K562 (cell line): ENCODE measurements around the gene IGFL1. TPM values are rescaled to one million over a fixed set of nuclear protein-coding genes. Genes with fewer than 3 reads are reported as not detected.

Experiments used
- BRF1 ChIP-seq: IDR thresholded peaks from 3 replicates; pipeline ENCODE4 v1.6.1; 2011; ENCODE audit warnings: borderline replicate concordance, mild to moderate bottlenecking; ENCODE audit not compliant: insufficient read length; ENCODE audit errors: extremely low read depth
- CEBPB ChIP-seq: fragments of 450-650 bp; IDR thresholded peaks from 2 replicates; pipeline ENCODE4 v1.6.1; 2016; ENCODE audit warnings: missing genetic modification characterization, missing compliant biosample characterization
- E2F3 ChIP-seq: fragments of 250-450 bp; sonication (Bioruptor Pico); IDR thresholded peaks from 2 replicates; pipeline ENCODE4 v1.4.0; 2020; ENCODE audit warnings: mild to moderate bottlenecking
- ETV5 ChIP-seq: sonication (generic); formaldehyde crosslinking; IDR thresholded peaks from 2 replicates; pipeline ENCODE4 v1.4.0; 2020; ENCODE audit warnings: low read depth, mild to moderate bottlenecking, missing genetic modification reagents
- GABPB1 ChIP-seq: sonication (generic); formaldehyde crosslinking; IDR thresholded peaks from 2 replicates; pipeline ENCODE4 v1.8.0; 2022; ENCODE audit warnings: mild to moderate bottlenecking, missing genetic modification reagents
- HEY1 ChIP-seq: fragments of 250-450 bp; sonication (Bioruptor Pico); IDR thresholded peaks from 2 replicates; pipeline ENCODE4 v1.5.0; 2020; ENCODE audit warnings: mild to moderate bottlenecking, moderate library complexity, borderline replicate concordance
- NELFE ChIP-seq: IDR thresholded peaks from 2 replicates; pipeline ENCODE4 v1.6.1; 2011; ENCODE audit warnings: mild to moderate bottlenecking; ENCODE audit not compliant: insufficient read depth, insufficient read length
- NFIX ChIP-seq: fragments of 250-450 bp; sonication (Bioruptor Pico); IDR thresholded peaks from 2 replicates; pipeline ENCODE4 v1.4.0; 2020; ENCODE audit warnings: low read depth, mild to moderate bottlenecking, moderate library complexity
- TFAM ChIP-seq: fragments of 250-450 bp; sonication (Bioruptor Pico); conservative IDR thresholded peaks from 2 replicates; pipeline ENCODE4 v1.5.0; 2021; ENCODE audit warnings: mild to moderate bottlenecking, moderate library complexity
- TGIF2 ChIP-seq: sonication (generic); formaldehyde crosslinking; IDR thresholded peaks from 2 replicates; pipeline ENCODE4 v1.8.1; 2022; ENCODE audit warnings: mild to moderate bottlenecking, missing genetic modification reagents, moderate library complexity
- THRAP3 ChIP-seq: fragments of 450-650 bp; IDR thresholded peaks from 2 replicates; pipeline ENCODE4 v1.6.1; 2016; ENCODE audit warnings: mild to moderate bottlenecking, inconsistent platforms, borderline replicate concordance
- TRIM24 ChIP-seq, 2 experiments: fragments of 450-650 bp; IDR thresholded peaks; 2 replicates each; pipeline ENCODE4 v1.6.1; 2016
- ZKSCAN1 ChIP-seq: fragments of 150-350 bp; IDR thresholded peaks from 2 replicates; pipeline ENCODE4 v1.6.1; 2016; ENCODE audit warnings: low read depth, low read length
- ZNF184 ChIP-seq: sonication (generic); formaldehyde crosslinking; IDR thresholded peaks from 2 replicates; pipeline ENCODE4 v1.5.0; 2020; ENCODE audit warnings: missing genetic modification reagents
- ZNF324 ChIP-seq: fragments of 250-450 bp; sonication (Bioruptor Pico); IDR thresholded peaks from 2 replicates; pipeline ENCODE4 v1.4.0; 2020; ENCODE audit warnings: mild to moderate bottlenecking
- ZNF57 ChIP-seq: fragments of 450-650 bp; formaldehyde crosslinking; IDR thresholded peaks from 2 replicates; pipeline ENCODE4 v1.4.0; 2020; ENCODE audit warnings: mild to moderate bottlenecking, moderate library complexity
- ZSCAN32 ChIP-seq: fragments of 450-650 bp; formaldehyde crosslinking; IDR thresholded peaks from 2 replicates; pipeline ENCODE4 v1.4.0; 2020; ENCODE audit warnings: mild to moderate bottlenecking, moderate library complexity
- polyA plus RNA-seq, 8 experiments: library from polyadenylated mRNA; depleted of rRNA in 4 of 8; stranded (reverse) in 5 of 8; unstranded in 3 of 8; fragments of >200 nt; fragmentation: Nextera tagmentation in 2 of 8; fragmentation: Illumina TruSeq in 1 of 8; extraction: Ambion mirVana in 2 of 8; extraction: Trizol in 1 of 8; gene quantifications; 2 replicates each; pipeline versions ENCODE4 v1.2.1 to v1.2.3, GENCODE V29; 2011 to 2014; ENCODE audit warnings: inconsistent platforms in 1 of 8, missing spikeins in 1 of 8
- total RNA-seq, 7 experiments: library from RNA; depleted of rRNA in 6 of 7; stranded (reverse); fragments of >200 nt in 6 of 7; fragmentation: Illumina TruSeq in 2 of 7; extraction: Trizol in 2 of 7; gene quantifications; 2 replicates each; pipeline versions ENCODE4 v1.2.1 to v1.2.3, GENCODE V29; 2011 to 2021; ENCODE audit warnings: low replicate concordance in 1 of 7
- TF ChIP-seq, protein P1 (sequence below): fragments of 450-650 bp; conservative IDR thresholded peaks from 2 replicates; pipeline ENCODE4 v1.6.1; 2016; ENCODE audit warnings: missing genetic modification characterization, low read depth, mild to moderate bottlenecking, missing compliant biosample characterization, moderate library complexity
- TF ChIP-seq, protein P2 (sequence below): fragments of 250-450 bp; sonication (Bioruptor Pico); IDR thresholded peaks from 2 replicates; pipeline ENCODE4 v1.5.0; 2021
- TF ChIP-seq, protein P3 (sequence below): IDR thresholded peaks from 3 replicates; pipeline ENCODE4 v1.6.1; 2011; ENCODE audit warnings: borderline replicate concordance, mild to moderate bottlenecking; ENCODE audit not compliant: insufficient read length, insufficient read depth
- TF ChIP-seq, protein P4 (sequence below): sonication (generic); formaldehyde crosslinking; IDR thresholded peaks from 2 replicates; pipeline ENCODE4 v1.8.0; 2023; ENCODE audit warnings: mild to moderate bottlenecking, missing genetic modification reagents
- TF ChIP-seq, protein P5 (sequence below), 2 experiments: fragments of 450-650 bp in 1 of 2; sonication (generic) in 1 of 2; formaldehyde crosslinking; conservative IDR thresholded peaks; 2 replicates each; pipeline versions ENCODE4 v1.4.0 to v1.8.1; 2020 to 2022; ENCODE audit warnings: mild to moderate bottlenecking in 1 of 2, missing genetic modification reagents in 1 of 2
- TF ChIP-seq, protein P6 (sequence below): fragments of 250-450 bp; sonication (Bioruptor Pico); IDR thresholded peaks from 2 replicates; pipeline ENCODE4 v1.8.0; 2021; ENCODE audit warnings: moderate library complexity, mild to moderate bottlenecking, inconsistent platforms

IGFL1 gene
- total and polyA plus RNA-seq, 9 of the 15 experiments (the other 6 are each of a cell fraction or from before 2014, with no cell fraction given) = not detected

DNA sequence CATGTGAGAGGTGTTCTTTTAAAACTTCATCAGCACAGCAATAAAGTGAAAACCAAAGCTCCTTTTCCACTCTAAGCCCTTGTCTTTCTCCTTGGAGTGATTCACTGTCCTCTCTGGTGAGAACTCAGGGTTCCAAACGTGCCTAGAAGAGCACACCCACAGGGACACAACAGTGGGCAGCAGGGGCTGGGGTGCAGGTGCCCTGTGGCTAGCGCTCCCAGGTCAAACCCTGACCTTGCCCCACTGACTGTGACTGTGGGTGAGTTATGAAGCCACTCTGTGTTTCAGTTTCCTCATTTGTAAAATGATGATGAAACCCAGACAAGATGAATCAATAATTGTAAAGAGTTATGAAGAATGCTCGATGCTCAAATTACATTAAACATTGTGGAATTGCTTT is 37.6 kb upstream of the IGFL1 start (continued):
- TF ChIP-seq, protein P1, sequence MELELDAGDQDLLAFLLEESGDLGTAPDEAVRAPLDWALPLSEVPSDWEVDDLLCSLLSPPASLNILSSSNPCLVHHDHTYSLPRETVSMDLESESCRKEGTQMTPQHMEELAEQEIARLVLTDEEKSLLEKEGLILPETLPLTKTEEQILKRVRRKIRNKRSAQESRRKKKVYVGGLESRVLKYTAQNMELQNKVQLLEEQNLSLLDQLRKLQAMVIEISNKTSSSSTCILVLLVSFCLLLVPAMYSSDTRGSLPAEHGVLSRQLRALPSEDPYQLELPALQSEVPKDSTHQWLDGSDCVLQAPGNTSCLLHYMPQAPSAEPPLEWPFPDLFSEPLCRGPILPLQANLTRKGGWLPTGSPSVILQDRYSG (tag) = no peak
- TF ChIP-seq TGIF2 (CRISPR knock-in tag) (no peak), ZNF184 (CRISPR knock-in tag) (no peak), TRIM24 (IDR thresholded peaks at IDR 0.05) (no peak), E2F3 (CRISPR knock-in tag) (no peak), NFIX (CRISPR knock-in tag) (no peak), ZSCAN32 (peak; percentile 72; the same call in 1 of the 2 replicates), BRF1 (no peak), ETV5 (CRISPR knock-in tag) (no peak), HEY1 (CRISPR knock-in tag) (peak; percentile 55; the same call in 1 of the 2 replicates), ZKSCAN1 (no peak), CEBPB (tag) (no peak), GABPB1 (no peak), THRAP3 (no peak), ZNF57 (0 out of 2 replicates have a peak, but pooled peaks have one; percentile 24), ZNF324 (CRISPR knock-in tag) (no peak), NELFE (no peak), TFAM (CRISPR knock-in tag) (no peak)
- TF ChIP-seq, protein P2, sequence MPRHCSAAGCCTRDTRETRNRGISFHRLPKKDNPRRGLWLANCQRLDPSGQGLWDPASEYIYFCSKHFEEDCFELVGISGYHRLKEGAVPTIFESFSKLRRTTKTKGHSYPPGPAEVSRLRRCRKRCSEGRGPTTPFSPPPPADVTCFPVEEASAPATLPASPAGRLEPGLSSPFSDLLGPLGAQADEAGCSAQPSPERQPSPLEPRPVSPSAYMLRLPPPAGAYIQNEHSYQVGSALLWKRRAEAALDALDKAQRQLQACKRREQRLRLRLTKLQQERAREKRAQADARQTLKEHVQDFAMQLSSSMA (CRISPR knock-in tag) = no peak
- TF ChIP-seq, protein P3, sequence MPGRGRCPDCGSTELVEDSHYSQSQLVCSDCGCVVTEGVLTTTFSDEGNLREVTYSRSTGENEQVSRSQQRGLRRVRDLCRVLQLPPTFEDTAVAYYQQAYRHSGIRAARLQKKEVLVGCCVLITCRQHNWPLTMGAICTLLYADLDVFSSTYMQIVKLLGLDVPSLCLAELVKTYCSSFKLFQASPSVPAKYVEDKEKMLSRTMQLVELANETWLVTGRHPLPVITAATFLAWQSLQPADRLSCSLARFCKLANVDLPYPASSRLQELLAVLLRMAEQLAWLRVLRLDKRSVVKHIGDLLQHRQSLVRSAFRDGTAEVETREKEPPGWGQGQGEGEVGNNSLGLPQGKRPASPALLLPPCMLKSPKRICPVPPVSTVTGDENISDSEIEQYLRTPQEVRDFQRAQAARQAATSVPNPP = no peak
- TF ChIP-seq, protein P4, sequence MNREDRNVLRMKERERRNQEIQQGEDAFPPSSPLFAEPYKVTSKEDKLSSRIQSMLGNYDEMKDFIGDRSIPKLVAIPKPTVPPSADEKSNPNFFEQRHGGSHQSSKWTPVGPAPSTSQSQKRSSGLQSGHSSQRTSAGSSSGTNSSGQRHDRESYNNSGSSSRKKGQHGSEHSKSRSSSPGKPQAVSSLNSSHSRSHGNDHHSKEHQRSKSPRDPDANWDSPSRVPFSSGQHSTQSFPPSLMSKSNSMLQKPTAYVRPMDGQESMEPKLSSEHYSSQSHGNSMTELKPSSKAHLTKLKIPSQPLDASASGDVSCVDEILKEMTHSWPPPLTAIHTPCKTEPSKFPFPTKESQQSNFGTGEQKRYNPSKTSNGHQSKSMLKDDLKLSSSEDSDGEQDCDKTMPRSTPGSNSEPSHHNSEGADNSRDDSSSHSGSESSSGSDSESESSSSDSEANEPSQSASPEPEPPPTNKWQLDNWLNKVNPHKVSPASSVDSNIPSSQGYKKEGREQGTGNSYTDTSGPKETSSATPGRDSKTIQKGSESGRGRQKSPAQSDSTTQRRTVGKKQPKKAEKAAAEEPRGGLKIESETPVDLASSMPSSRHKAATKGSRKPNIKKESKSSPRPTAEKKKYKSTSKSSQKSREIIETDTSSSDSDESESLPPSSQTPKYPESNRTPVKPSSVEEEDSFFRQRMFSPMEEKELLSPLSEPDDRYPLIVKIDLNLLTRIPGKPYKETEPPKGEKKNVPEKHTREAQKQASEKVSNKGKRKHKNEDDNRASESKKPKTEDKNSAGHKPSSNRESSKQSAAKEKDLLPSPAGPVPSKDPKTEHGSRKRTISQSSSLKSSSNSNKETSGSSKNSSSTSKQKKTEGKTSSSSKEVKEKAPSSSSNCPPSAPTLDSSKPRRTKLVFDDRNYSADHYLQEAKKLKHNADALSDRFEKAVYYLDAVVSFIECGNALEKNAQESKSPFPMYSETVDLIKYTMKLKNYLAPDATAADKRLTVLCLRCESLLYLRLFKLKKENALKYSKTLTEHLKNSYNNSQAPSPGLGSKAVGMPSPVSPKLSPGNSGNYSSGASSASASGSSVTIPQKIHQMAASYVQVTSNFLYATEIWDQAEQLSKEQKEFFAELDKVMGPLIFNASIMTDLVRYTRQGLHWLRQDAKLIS (CRISPR knock-in tag) = no peak
- TF ChIP-seq, protein P5, sequence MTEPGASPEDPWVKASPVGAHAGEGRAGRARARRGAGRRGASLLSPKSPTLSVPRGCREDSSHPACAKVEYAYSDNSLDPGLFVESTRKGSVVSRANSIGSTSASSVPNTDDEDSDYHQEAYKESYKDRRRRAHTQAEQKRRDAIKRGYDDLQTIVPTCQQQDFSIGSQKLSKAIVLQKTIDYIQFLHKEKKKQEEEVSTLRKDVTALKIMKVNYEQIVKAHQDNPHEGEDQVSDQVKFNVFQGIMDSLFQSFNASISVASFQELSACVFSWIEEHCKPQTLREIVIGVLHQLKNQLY (CRISPR knock-in tag; conservative IDR thresholded peaks at IDR 0.05) = 0 out of 4 replicates have a peak, but pooled peaks of 1 of the 2 experiments have one; percentile 16
- TF ChIP-seq, protein P6, sequence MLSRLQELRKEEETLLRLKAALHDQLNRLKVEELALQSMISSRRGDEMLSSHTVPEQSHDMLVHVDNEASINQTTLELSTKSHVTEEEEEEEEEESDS (CRISPR knock-in tag) = no peak
